Measurements from ENCODE around the gene ACE2.
"Not testable (repeated sequence)": the region's sequence is repeated elsewhere in the genome, so short reads cannot be mapped to it uniquely, and the experiment has no call there.

ACE2 gene

GRCh38 chrX:15600745-15601144 is at the start of gene ACE2:
Gene ACE2, minus strand, starts transcription at chrX:15600960. Its CDS starts 49 bp downstream, at chrX:15600911.
- in situ Hi-C loops (cut with MboI; ENCODE audit: low sequenced_read_pairs): no loop called here

GRCh38 chrX:15647510-15647909 is 46.8 kb upstream of the ACE2 start:
- in situ Hi-C loops (cut with MboI; ENCODE audit: low sequenced_read_pairs): not testable (repeated sequence)

- in situ Hi-C loops (cut with MboI; ENCODE audit: low sequenced_read_pairs): no loop called here
These were observed 45.8 kb upstream of the ACE2 start for GRCh38 chrX:15646543-15646942.

- in situ Hi-C loops (cut with MboI; ENCODE audit: low sequenced_read_pairs): no loop called here
These were observed 45.3 kb upstream of the ACE2 start for GRCh38 chrX:15646031-15646430.

- in situ Hi-C loops (cut with MboI; ENCODE audit: low sequenced_read_pairs): no loop called here
These were observed 44.5 kb upstream of the ACE2 start for GRCh38 chrX:15645266-15645665.

GRCh38 chrX:15644560-15644872 is 43.8 kb upstream of the ACE2 start:
- in situ Hi-C loops (cut with MboI; ENCODE audit: low sequenced_read_pairs): no loop called here

- in situ Hi-C loops (cut with MboI; ENCODE audit: low sequenced_read_pairs): no loop called here
These were observed 43.2 kb upstream of the ACE2 start for GRCh38 chrX:15643786-15644559.

GRCh38 chrX:15631637-15632036 is 30.9 kb upstream of the ACE2 start:
- in situ Hi-C loops (cut with MboI; ENCODE audit: low sequenced_read_pairs): no loop called here

- in situ Hi-C loops (cut with MboI; ENCODE audit: low sequenced_read_pairs): no loop called here
These were observed 22.3 kb upstream of the ACE2 start for GRCh38 chrX:15623054-15623453.

GRCh38 chrX:15619053-15619755 is 18.4 kb upstream of the ACE2 start:
- in situ Hi-C loops (cut with MboI; ENCODE audit: low sequenced_read_pairs): no loop called here

- in situ Hi-C loops (cut with MboI; ENCODE audit: low sequenced_read_pairs): no loop called here
These were observed 16.4 kb upstream of the ACE2 start for GRCh38 chrX:15617111-15617510.

- in situ Hi-C loops (cut with MboI; ENCODE audit: low sequenced_read_pairs): no loop called here
These were observed 15.8 kb upstream of the ACE2 start for GRCh38 chrX:15616531-15616930.

- in situ Hi-C loops (cut with MboI; ENCODE audit: low sequenced_read_pairs): no loop called here
These were observed 6.3 kb upstream of the ACE2 start for GRCh38 chrX:15607067-15607466.

- in situ Hi-C loops (cut with MboI; ENCODE audit: low sequenced_read_pairs): no loop called here
These were observed 5.4 kb upstream of the ACE2 start for GRCh38 chrX:15606136-15606535.

- in situ Hi-C loops (cut with MboI; ENCODE audit: low sequenced_read_pairs): no loop called here
These were observed 4.5 kb upstream of the ACE2 start for GRCh38 chrX:15605226-15605625.

GRCh38 chrX:15602761-15603160 is 2.0 kb upstream of the ACE2 start:
- in situ Hi-C loops (cut with MboI; ENCODE audit: low sequenced_read_pairs): no loop called here

GRCh38 chrX:15601932-15602331 is 1.2 kb upstream of the ACE2 start:
- in situ Hi-C loops (cut with MboI; ENCODE audit: low sequenced_read_pairs): no loop called here

GRCh38 chrX:15600049-15600448 is 711 bp downstream of the ACE2 start:
- in situ Hi-C loops (cut with MboI; ENCODE audit: low sequenced_read_pairs): no loop called here

- in situ Hi-C loops (cut with MboI; ENCODE audit: low sequenced_read_pairs): no loop called here
These were observed 1.3 kb downstream of the ACE2 start for GRCh38 chrX:15599461-15599860.

GRCh38 chrX:15598026-15598425 is 2.7 kb downstream of the ACE2 start:
- in situ Hi-C loops (cut with MboI; ENCODE audit: low sequenced_read_pairs): no loop called here

GRCh38 chrX:15594371-15594770 is 6.4 kb downstream of the ACE2 start:
- in situ Hi-C loops (cut with MboI; ENCODE audit: low sequenced_read_pairs): no loop called here
